ENCODE data around the gene E2F6. TPM values are rescaled to one million over a fixed set of nuclear protein-coding genes. Genes with fewer than 3 reads are reported as not detected.
A peak's percentile ranks its signal among the peaks of the same experiment; 100 is the strongest.

E2F6 gene
- total and polyA plus RNA-seq, 2 of the 4 experiments (the other 2 are of a cell fraction), result 8.2 to 10.9 TPM

GRCh38 chr2:11417946-11418585 is 47.9 kb downstream of the E2F6 start:
- Histone ChIP-seq H4K5ac (ENCODE audit: low read depth, low read length) (no peak overlapping the region), H3K18ac (ENCODE audit: low read depth, low read length) (no peak overlapping the region), H3K27me3 (ENCODE audit: control insufficient read depth, insufficient read depth, low read length) (no peaks in the 10 kb centered on the region), H2BK5ac (ENCODE audit: low read depth, low read length, poor library complexity, severe bottlenecking) (no peak overlapping the region), H3K4ac (ENCODE audit: low read depth, low read length) (no peak overlapping the region), H3K4me1 (ENCODE audit: control insufficient read depth, insufficient read depth, low read length) (no peaks in the 10 kb centered on the region), H4K20me1 (ENCODE audit: insufficient read depth, low read length) (no peaks in the 10 kb centered on the region), H2BK15ac (ENCODE audit: low read depth, low read length) (no peak overlapping the region), H2AK9ac (replicated peaks; ENCODE audit: low read depth, low read length, poor library complexity) (no peak overlapping the region), H3K4me3 (ENCODE audit: insufficient read depth, low read depth, low read length) (no peak overlapping the region), H3K9ac (ENCODE audit: low read depth, low read length) (no peak overlapping the region), H3K9me3 (ENCODE audit: control insufficient read depth, insufficient read depth, low read length) (peaks cover 4% of the 10 kb centered on the region), H3K9me1 (ENCODE audit: insufficient read depth, low read length) (no peaks in the 10 kb centered on the region), H3K79me1 (ENCODE audit: low read depth in 1 of 2, low read length in 2 of 2) (no peaks in the 10 kb centered on the region), H3K27ac (ENCODE audit: insufficient read depth, low read length) (no peak overlapping the region), H3K4me2 (ENCODE audit: low read depth, low read length) (no peak overlapping the region), H4K91ac (ENCODE audit: insufficient read depth, low read depth, low read length) (no peak overlapping the region), H3K23ac (ENCODE audit: low read depth, low read length) (no peak overlapping the region), H3K56ac (ENCODE audit: extremely low read depth, insufficient read depth, low read length) (no peak overlapping the region), H2AK5ac (ENCODE audit: low read depth, low read length) (no peak overlapping the region), H2BK20ac (ENCODE audit: low read depth, low read length) (no peak overlapping the region), H2BK120ac (ENCODE audit: low read depth, low read length) (no peak overlapping the region), H4K8ac (ENCODE audit: low read depth in 2 of 2, low read length in 2 of 2) (no peak overlapping the region), H3K36me3 (ENCODE audit: control insufficient read depth, insufficient read depth, low read length) (no peaks in the 10 kb centered on the region), H2AFZ (replicated peaks; ENCODE audit: low read length, poor library complexity) (no peak overlapping the region), H3K14ac (replicated peaks; ENCODE audit: low read depth, low read length) (no peak overlapping the region)
- ChIA-PET CTCF (interaction anchor here (0.8 kb wide), 1 partner anchor 184 kb away, joined by 3 read pairs; no protein-coding TSS in a partner anchor), POLR2A (ENCODE audit: unreplicated experiment) (no interaction called here)
- intact Hi-C loops (cut with micrococcal nuclease), result no loop called here
- 42% methylated on average over 2 of the region's 8 CpGs; no CpG with 5 or more reads in 1 of the 2 experiments for WGBS, 2 experiments (ENCODE audit: extremely low coverage in 2 of 2, insufficient read length in 1 of 2)
- ATAC-seq (ENCODE audit: low read depth) (no peak), DNase-seq (no peak)
- no peak for TF ChIP-seq RFX5 (IDR thresholded peaks at IDR 0.05; ENCODE audit: low read depth, low read length)
- TF ChIP-seq POLR2A (IDR thresholded peaks at IDR 0.05; ENCODE audit: low read depth, low read length), result no peak
- TF ChIP-seq, protein P1, sequence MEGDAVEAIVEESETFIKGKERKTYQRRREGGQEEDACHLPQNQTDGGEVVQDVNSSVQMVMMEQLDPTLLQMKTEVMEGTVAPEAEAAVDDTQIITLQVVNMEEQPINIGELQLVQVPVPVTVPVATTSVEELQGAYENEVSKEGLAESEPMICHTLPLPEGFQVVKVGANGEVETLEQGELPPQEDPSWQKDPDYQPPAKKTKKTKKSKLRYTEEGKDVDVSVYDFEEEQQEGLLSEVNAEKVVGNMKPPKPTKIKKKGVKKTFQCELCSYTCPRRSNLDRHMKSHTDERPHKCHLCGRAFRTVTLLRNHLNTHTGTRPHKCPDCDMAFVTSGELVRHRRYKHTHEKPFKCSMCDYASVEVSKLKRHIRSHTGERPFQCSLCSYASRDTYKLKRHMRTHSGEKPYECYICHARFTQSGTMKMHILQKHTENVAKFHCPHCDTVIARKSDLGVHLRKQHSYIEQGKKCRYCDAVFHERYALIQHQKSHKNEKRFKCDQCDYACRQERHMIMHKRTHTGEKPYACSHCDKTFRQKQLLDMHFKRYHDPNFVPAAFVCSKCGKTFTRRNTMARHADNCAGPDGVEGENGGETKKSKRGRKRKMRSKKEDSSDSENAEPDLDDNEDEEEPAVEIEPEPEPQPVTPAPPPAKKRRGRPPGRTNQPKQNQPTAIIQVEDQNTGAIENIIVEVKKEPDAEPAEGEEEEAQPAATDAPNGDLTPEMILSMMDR (conservative IDR thresholded peaks at IDR 0.05; ENCODE audit: low read depth, low read length), result peak; percentile 25
- TF ChIP-seq, protein P2, sequence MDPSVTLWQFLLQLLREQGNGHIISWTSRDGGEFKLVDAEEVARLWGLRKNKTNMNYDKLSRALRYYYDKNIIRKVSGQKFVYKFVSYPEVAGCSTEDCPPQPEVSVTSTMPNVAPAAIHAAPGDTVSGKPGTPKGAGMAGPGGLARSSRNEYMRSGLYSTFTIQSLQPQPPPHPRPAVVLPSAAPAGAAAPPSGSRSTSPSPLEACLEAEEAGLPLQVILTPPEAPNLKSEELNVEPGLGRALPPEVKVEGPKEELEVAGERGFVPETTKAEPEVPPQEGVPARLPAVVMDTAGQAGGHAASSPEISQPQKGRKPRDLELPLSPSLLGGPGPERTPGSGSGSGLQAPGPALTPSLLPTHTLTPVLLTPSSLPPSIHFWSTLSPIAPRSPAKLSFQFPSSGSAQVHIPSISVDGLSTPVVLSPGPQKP (IDR thresholded peaks at IDR 0.05; ENCODE audit: borderline replicate concordance, low read depth, low read length), result no peak
- no TSS peak for BruUV-seq (replicated peaks)
- in situ Hi-C loops (cut with MboI; ENCODE audit: low sequenced_read_pairs), result loop anchor here (5.0 kb wide), 1 partner anchor 181 kb away; no protein-coding TSS in a partner anchor
- dilution Hi-C loops (cut with HindIII; ENCODE audit: low sequenced_read_pairs, unreplicated experiment), result no loop called here
